AML-193 (cell line): ENCODE results near the gene PTPRM.

Source experiments
- DNase-seq, 2 experiments: peaks; one replicate each; lab custom pipeline; 2025; lab: John Stamatoyannopoulos, UW

PTPRM gene

GRCh38 chr18:8286303-8286702 is 719.2 kb downstream of the PTPRM start:
- no peak for DNase-seq

- DNase-seq: no peak
Observed at GRCh38 chr18:8287196-8287885, 720.2 kb downstream of the PTPRM start.

GRCh38 chr18:8288472-8289195 is 721.5 kb downstream of the PTPRM start:
- DNase-seq: no peak

GRCh38 chr18:8290435-8290834 is 723.3 kb downstream of the PTPRM start:
- DNase-seq: no peak

GRCh38 chr18:8290913-8291312 is 723.8 kb downstream of the PTPRM start:
- no peak for DNase-seq

GRCh38 chr18:8293184-8293583 is 726.1 kb downstream of the PTPRM start:
- DNase-seq: no peak

- no peak for DNase-seq
Observed at GRCh38 chr18:8296886-8297616, 729.9 kb downstream of the PTPRM start.

- DNase-seq: no peak
Observed at GRCh38 chr18:8298186-8298585, 731.1 kb downstream of the PTPRM start.

- no peak for DNase-seq
Observed at GRCh38 chr18:8299054-8299980, 732.2 kb downstream of the PTPRM start.

- DNase-seq: no peak
Observed at GRCh38 chr18:8300751-8301410, 733.8 kb downstream of the PTPRM start.

- no peak for DNase-seq
Observed at GRCh38 chr18:8301427-8302172, 734.5 kb downstream of the PTPRM start.

GRCh38 chr18:8303151-8303755 is 736.1 kb downstream of the PTPRM start:
- DNase-seq: no peak

GRCh38 chr18:8307960-8308359 is 740.8 kb downstream of the PTPRM start:
- no peak for DNase-seq

GRCh38 chr18:8313043-8313442 is 745.9 kb downstream of the PTPRM start:
- DNase-seq: no peak

GRCh38 chr18:8314124-8314523 is 747.0 kb downstream of the PTPRM start:
- DNase-seq: no peak

GRCh38 chr18:8319798-8320489 is 752.8 kb downstream of the PTPRM start:
- DNase-seq: no peak

GRCh38 chr18:8322486-8322885 is 755.4 kb downstream of the PTPRM start:
- no peak for DNase-seq

- DNase-seq: no peak
Observed at GRCh38 chr18:8324343-8325065, 757.4 kb downstream of the PTPRM start.
